Measurements from ENCODE around the gene C7orf25.
"Not testable (repeated sequence)": the region's sequence is repeated elsewhere in the genome, so short reads cannot be mapped to it uniquely, and the experiment has no call there.

C7orf25 gene

DNA sequence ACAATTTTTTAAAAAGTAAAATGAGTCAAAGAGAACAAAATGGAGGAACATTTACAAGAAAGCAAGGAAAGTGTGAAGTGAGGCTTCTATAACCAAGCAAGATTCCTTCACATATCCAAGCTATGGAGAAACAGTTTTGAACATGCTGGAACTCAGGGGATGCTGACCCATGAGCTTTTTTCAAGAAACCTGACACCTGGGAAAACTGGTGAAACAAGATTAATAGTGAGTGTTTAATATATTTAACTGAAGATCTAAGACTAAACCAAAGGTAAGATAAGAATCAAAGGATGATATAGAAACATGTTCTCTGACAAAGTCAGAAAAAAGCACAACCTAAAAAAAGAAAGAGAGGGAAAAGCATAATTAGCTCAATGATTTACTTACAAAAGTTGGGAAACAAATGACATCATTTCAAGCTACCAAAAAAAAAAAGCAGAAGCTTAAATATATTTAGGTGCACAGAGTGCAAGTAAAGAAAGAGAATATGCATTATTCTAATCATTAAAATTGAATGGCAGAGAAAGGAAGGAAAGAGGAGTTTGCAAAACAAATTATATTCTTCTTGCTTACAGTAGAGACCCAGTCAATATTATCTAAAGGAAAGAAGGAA, 24.9 kb downstream of the C7orf25 start (continued):
- TF ChIP-seq ZNF701 (tag by site-specific recombination; IDR thresholded peaks at IDR 0.05), result no peak
- TF ChIP-seq, protein P1, sequence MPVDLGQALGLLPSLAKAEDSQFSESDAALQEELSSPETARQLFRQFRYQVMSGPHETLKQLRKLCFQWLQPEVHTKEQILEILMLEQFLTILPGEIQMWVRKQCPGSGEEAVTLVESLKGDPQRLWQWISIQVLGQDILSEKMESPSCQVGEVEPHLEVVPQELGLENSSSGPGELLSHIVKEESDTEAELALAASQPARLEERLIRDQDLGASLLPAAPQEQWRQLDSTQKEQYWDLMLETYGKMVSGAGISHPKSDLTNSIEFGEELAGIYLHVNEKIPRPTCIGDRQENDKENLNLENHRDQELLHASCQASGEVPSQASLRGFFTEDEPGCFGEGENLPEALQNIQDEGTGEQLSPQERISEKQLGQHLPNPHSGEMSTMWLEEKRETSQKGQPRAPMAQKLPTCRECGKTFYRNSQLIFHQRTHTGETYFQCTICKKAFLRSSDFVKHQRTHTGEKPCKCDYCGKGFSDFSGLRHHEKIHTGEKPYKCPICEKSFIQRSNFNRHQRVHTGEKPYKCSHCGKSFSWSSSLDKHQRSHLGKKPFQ (tag by site-specific recombination; IDR thresholded peaks at IDR 0.05), result no peak
- no peak for TF ChIP-seq ZNF837 (tag by site-specific recombination; IDR thresholded peaks at IDR 0.05)
- no peak for TF ChIP-seq MZF1 (tag by site-specific recombination; IDR thresholded peaks at IDR 0.05; ENCODE audit: borderline replicate concordance)
- TF ChIP-seq ZNF169 (tag by site-specific recombination; IDR thresholded peaks at IDR 0.05), result no peak
- no peak for TF ChIP-seq ZNF354C (tag by site-specific recombination; IDR thresholded peaks at IDR 0.05; ENCODE audit: borderline replicate concordance, low read depth)
- TF ChIP-seq ZNF561 (tag by site-specific recombination; IDR thresholded peaks at IDR 0.05; ENCODE audit: borderline replicate concordance), result no peak
- peak; percentile 40; the same call in 1 of the 2 replicates for TF ChIP-seq OSR2 (tag by site-specific recombination; IDR thresholded peaks at IDR 0.05)
- TF ChIP-seq ZNF473 (tag by site-specific recombination; IDR thresholded peaks at IDR 0.05), result no peak
- TF ChIP-seq ZSCAN18 (tag by site-specific recombination; IDR thresholded peaks at IDR 0.05), result no peak
- no peak for TF ChIP-seq ZNF324 (tag by site-specific recombination; IDR thresholded peaks at IDR 0.05)
- peak; percentile 22; the same call in 1 of the 2 replicates for TF ChIP-seq ZNF629 (tag by site-specific recombination; IDR thresholded peaks at IDR 0.05)
- no peak for TF ChIP-seq ZNF132 (tag by site-specific recombination; IDR thresholded peaks at IDR 0.05; ENCODE audit: borderline replicate concordance)
- no peak for TF ChIP-seq ZNF2 (tag by site-specific recombination; IDR thresholded peaks at IDR 0.05)
- no peak for TF ChIP-seq ZNF341 (tag by site-specific recombination; IDR thresholded peaks at IDR 0.05; ENCODE audit: low read depth)
- TF ChIP-seq KLF1 (tag by site-specific recombination; IDR thresholded peaks at IDR 0.05), result no peak
- no peak for TF ChIP-seq ZNF302 (tag by site-specific recombination; IDR thresholded peaks at IDR 0.05; ENCODE audit: low read depth)

DNA sequence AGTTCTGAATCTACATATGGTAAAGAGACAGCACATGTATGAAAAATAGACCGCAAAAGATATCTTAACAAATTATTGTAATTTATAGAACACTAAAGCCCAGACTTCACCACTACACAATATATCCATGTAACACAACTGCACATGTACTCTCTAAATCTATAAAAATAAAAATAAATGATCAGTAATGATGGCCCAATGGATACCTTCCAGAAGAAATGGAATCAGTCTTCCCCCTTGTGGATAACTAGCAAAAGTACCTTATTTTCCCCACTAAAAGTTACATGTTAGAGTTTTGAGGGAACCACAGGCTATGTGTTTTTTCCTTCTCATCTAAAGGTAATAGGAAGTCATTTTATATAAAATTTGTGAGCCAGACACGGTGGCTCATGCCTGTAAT, 25.7 kb downstream of the C7orf25 start:
- TF ChIP-seq ZNF654 (tag by site-specific recombination; IDR thresholded peaks at IDR 0.05; ENCODE audit: low read depth) (peak; percentile 33), ZNF488 (tag by site-specific recombination; IDR thresholded peaks at IDR 0.05) (no peak), ZNF670 (tag by site-specific recombination; IDR thresholded peaks at IDR 0.05; ENCODE audit: low read depth) (no peak)
- H3K4me1 ChIP-seq (ENCODE audit: control insufficient read depth, insufficient read depth, low read length), result peaks cover 6% of the 10 kb centered on the region; the same call in 1 of the 2 replicates
- no peak overlapping the region for H3K4me3 ChIP-seq (ENCODE audit: low read depth, low read length)
- H3K27ac ChIP-seq (ENCODE audit: extremely low read depth, low read depth, low read length), result no peak overlapping the region
- POLR2A ChIA-PET, result no interaction called here
- H3K36me3 ChIP-seq (ENCODE audit: control insufficient read depth in 2 of 2, insufficient read depth in 1 of 2, low read length in 2 of 2), result no peaks in the 10 kb centered on the region
- CTCF ChIA-PET, result interaction anchor here (0.7 to 2.4 kb wide), 4 partner anchors 34 to 953 kb away, joined by 3 to 20 read pairs (median 4); no protein-coding TSS in a partner anchor
- no peaks in the 10 kb centered on the region for H3K9me3 ChIP-seq (ENCODE audit: control insufficient read depth, insufficient read depth, low read depth, low read length)

DNA sequence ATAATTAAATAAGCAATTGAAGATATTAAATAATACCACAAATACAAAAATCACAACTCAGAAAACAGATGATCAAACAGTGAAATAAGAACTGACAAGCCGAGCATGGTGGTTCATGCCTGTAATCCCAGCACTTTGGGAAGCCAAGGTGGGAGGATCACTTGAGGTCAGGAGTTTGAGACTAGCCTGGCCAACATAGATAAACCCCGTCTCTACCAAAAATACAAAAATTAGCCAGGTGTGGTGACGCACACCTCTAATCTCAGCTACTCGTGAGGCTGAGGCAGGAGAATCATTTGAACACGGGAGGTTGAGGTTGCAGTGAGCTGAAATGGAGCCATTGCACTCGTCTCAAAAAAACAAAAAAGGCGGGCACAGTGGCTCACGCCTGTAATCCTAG, 26.7 kb downstream of the C7orf25 start:
- CTCF ChIA-PET, result interaction anchor here (0.7 to 0.8 kb wide), 2 partner anchors 9 to 152 kb away, joined by 3 read pairs; no protein-coding TSS in a partner anchor
- POLR2A ChIA-PET; H3K27ac ChIP-seq (ENCODE audit: extremely low read depth, low read depth, low read length): not testable (repeated sequence)

More for the DNA sequence above, 26.7 kb downstream of the C7orf25 start:
- H3K4me1 ChIP-seq (ENCODE audit: control insufficient read depth, insufficient read depth, low read length); H3K36me3 ChIP-seq (ENCODE audit: control insufficient read depth in 2 of 2, insufficient read depth in 1 of 2, low read length in 2 of 2); H3K9me3 ChIP-seq (ENCODE audit: control insufficient read depth, insufficient read depth, low read depth, low read length); H3K4me3 ChIP-seq (ENCODE audit: low read depth, low read length): not testable (repeated sequence)
